HepG2 (cell line): ENCODE results near the gene MTFR1L.

Source experiments
- IRF9 ChIP-seq: sonication (generic); formaldehyde crosslinking; IDR thresholded peaks from 2 replicates; pipeline ENCODE4 v1.8.0; 2022; ENCODE audit warnings: missing genetic modification reagents, mild to moderate bottlenecking, borderline replicate concordance
- SAFB2 ChIP-seq: sonication (generic); formaldehyde crosslinking; IDR thresholded peaks from 2 replicates; pipeline ENCODE4 v1.5.1; 2020; ENCODE audit warnings: missing genetic modification reagents, low read depth, mild to moderate bottlenecking, borderline replicate concordance
- ZNF101 ChIP-seq: sonication (generic); formaldehyde crosslinking; IDR thresholded peaks from 2 replicates; pipeline ENCODE4 v1.4.0; 2020; ENCODE audit warnings: mild to moderate bottlenecking, low read depth, missing genetic modification reagents, borderline replicate concordance

DNA sequence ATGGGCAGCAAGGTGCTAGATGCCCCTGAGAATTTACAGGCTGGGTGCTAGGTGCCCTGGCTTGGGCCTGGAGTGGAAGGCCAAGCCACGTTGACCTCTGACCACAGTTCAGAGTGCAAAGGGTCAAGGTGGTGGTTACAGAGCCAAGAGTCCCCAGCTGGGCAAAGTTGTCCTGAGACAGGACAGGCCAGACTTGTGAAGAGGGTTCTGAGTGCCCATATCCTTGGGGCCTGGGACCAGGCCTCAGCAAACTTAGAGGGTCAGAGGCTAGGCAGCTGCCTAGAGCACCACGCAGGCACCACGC is 38.7 kb upstream of the MTFR1L start:
- TF ChIP-seq ZNF101 (CRISPR knock-in tag): no peak
- TF ChIP-seq IRF9 (CRISPR knock-in tag): no peak
- no peak for TF ChIP-seq SAFB2 (CRISPR knock-in tag)
